Measurements from ENCODE around the gene CDH18.
A peak's percentile ranks its signal among the peaks of the same experiment; 100 is the strongest.

Gene CDH18

GRCh38 chr5:19940192-19940591 is 47.8 kb downstream of the CDH18 start:
- DNase-seq (ENCODE audit: low read depth in 2 of 2) = no peak
- TF ChIP-seq, protein P1, sequence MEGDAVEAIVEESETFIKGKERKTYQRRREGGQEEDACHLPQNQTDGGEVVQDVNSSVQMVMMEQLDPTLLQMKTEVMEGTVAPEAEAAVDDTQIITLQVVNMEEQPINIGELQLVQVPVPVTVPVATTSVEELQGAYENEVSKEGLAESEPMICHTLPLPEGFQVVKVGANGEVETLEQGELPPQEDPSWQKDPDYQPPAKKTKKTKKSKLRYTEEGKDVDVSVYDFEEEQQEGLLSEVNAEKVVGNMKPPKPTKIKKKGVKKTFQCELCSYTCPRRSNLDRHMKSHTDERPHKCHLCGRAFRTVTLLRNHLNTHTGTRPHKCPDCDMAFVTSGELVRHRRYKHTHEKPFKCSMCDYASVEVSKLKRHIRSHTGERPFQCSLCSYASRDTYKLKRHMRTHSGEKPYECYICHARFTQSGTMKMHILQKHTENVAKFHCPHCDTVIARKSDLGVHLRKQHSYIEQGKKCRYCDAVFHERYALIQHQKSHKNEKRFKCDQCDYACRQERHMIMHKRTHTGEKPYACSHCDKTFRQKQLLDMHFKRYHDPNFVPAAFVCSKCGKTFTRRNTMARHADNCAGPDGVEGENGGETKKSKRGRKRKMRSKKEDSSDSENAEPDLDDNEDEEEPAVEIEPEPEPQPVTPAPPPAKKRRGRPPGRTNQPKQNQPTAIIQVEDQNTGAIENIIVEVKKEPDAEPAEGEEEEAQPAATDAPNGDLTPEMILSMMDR (IDR thresholded peaks at IDR 0.05; ENCODE audit: low read depth, low read length) = no peak
- H3K4me3 ChIP-seq (replicated peaks in 1 of 2; ENCODE audit: low read depth in 2 of 2, low read length in 2 of 2) = no peak overlapping the region

GRCh38 chr5:19930451-19930850 is 57.5 kb downstream of the CDH18 start:
- no peak for DNase-seq (ENCODE audit: low read depth in 2 of 2)
- no peak overlapping the region for H3K4me3 ChIP-seq (replicated peaks in 1 of 2; ENCODE audit: low read depth in 2 of 2, low read length in 2 of 2)
- TF ChIP-seq, protein P1 (IDR thresholded peaks at IDR 0.05; ENCODE audit: low read depth, low read length) = no peak

DNA sequence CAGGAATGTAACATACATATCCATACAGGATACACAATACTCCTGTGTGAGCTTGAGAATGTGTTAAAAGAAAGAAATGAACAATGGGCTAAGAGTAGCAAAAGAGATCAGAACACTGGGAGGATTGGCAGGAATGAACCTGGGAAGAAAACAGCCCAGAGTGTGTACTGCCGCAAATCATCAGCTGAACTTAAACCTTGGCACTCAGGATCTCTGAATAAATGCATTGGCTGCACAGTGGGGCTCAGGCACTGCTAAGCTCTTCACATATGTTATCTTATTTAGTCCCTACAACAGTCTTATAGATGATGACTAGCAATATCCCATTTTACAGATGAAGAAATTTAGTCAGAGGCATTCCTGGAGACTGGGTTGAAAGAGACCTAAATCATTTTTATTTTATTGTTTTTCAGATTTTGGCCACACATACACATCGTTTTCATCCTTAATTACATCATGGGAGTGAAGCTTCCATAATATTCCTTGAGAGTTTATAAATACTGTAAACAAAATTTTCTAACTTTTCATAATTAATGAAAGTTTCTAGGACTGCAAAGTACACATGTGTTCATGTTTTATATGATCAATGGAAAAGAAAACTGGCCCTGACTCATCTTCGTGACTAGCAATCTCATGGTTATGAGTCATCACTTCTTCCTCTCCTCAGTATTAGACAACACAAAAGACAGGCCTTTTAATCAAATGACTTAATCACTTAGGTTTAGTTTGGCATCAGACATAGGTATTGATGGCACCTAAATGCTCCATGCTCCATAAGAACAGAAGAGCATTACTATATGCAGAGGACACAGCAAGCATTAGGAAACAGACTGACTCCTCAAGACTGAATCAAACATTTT is 59.2 kb downstream of the CDH18 start:
- H3K4me3 ChIP-seq (replicated peaks in 1 of 2; ENCODE audit: low read depth in 2 of 2, low read length in 2 of 2) = no peak overlapping the region
- DNase-seq (ENCODE audit: low read depth in 2 of 2) = peak; percentile 61 to 84
- TF ChIP-seq, protein P1 (IDR thresholded peaks at IDR 0.05; ENCODE audit: low read depth, low read length) = no peak

DNA sequence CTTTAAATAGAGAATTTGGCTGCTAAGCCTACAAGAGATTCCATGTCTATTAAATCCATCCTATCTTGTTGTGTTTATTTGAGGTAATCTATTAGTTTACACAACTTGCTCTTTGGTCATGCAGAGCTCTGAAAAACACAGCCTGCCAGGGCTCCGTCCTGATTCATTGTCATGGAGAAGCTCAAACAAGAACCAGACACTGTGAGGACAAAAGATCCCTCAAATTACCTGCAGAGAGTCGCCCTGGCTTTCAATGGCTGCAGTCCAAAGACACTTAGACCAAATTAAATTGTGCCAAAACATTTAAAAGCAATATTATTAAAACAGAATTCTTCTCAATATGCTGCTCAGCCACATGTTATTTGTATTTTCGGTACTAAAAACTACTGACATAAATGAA is 60.1 kb downstream of the CDH18 start:
- TF ChIP-seq, protein P1 (IDR thresholded peaks at IDR 0.05; ENCODE audit: low read depth, low read length) = no peak
- no peak for DNase-seq (ENCODE audit: low read depth in 2 of 2)
- no peak overlapping the region for H3K4me3 ChIP-seq (replicated peaks in 1 of 2; ENCODE audit: low read depth in 2 of 2, low read length in 2 of 2)

- no peak for DNase-seq (ENCODE audit: low read depth in 2 of 2)
- TF ChIP-seq, protein P1 (IDR thresholded peaks at IDR 0.05; ENCODE audit: low read depth, low read length) = no peak
- no peak overlapping the region for H3K4me3 ChIP-seq (replicated peaks in 1 of 2; ENCODE audit: low read depth in 2 of 2, low read length in 2 of 2)
Observed at GRCh38 chr5:19927170-19927569, 60.8 kb downstream of the CDH18 start.

GRCh38 chr5:19923742-19924141 is 64.3 kb downstream of the CDH18 start:
- H3K4me3 ChIP-seq (replicated peaks in 1 of 2; ENCODE audit: low read depth in 2 of 2, low read length in 2 of 2) = no peak overlapping the region
- DNase-seq (ENCODE audit: low read depth in 2 of 2) = peak; percentile 2 to 23
- TF ChIP-seq, protein P1 (IDR thresholded peaks at IDR 0.05; ENCODE audit: low read depth, low read length) = no peak
